ENCODE measurements around the gene ARHGEF4.

GRCh38 chr2:131045286-131046027, 208.7 kb downstream of the ARHGEF4 start:
- TF ChIP-seq, protein P1, sequence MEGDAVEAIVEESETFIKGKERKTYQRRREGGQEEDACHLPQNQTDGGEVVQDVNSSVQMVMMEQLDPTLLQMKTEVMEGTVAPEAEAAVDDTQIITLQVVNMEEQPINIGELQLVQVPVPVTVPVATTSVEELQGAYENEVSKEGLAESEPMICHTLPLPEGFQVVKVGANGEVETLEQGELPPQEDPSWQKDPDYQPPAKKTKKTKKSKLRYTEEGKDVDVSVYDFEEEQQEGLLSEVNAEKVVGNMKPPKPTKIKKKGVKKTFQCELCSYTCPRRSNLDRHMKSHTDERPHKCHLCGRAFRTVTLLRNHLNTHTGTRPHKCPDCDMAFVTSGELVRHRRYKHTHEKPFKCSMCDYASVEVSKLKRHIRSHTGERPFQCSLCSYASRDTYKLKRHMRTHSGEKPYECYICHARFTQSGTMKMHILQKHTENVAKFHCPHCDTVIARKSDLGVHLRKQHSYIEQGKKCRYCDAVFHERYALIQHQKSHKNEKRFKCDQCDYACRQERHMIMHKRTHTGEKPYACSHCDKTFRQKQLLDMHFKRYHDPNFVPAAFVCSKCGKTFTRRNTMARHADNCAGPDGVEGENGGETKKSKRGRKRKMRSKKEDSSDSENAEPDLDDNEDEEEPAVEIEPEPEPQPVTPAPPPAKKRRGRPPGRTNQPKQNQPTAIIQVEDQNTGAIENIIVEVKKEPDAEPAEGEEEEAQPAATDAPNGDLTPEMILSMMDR (IDR thresholded peaks at IDR 0.05 in 2 of 3, conservative IDR thresholded peaks at IDR 0.05 in 1 of 3; ENCODE audit: borderline replicate concordance in 1 of 3, insufficient read depth in 1 of 3, low read depth in 2 of 3, low read length in 2 of 3): no peak
- no peak for TF ChIP-seq EZH2phosphoT487 (IDR thresholded peaks at IDR 0.05; ENCODE audit: borderline replicate concordance)
- TF ChIP-seq EZH2 (IDR thresholded peaks at IDR 0.05): no peak
- TF ChIP-seq POLR2AphosphoS5 (IDR thresholded peaks at IDR 0.05; ENCODE audit: low read depth, low read length): no peak; the same call in 1 of the 2 replicates
- TF ChIP-seq POLR2A (IDR thresholded peaks at IDR 0.05; ENCODE audit: borderline replicate concordance, extremely low read depth, insufficient read depth, insufficient read length): no peak
- TF ChIP-seq, protein P2, sequence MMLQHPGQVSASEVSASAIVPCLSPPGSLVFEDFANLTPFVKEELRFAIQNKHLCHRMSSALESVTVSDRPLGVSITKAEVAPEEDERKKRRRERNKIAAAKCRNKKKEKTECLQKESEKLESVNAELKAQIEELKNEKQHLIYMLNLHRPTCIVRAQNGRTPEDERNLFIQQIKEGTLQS (IDR thresholded peaks at IDR 0.05): no peak
- no peak for TF ChIP-seq SRF (IDR thresholded peaks at IDR 0.05; ENCODE audit: low read depth)
- TF ChIP-seq SP1 (IDR thresholded peaks at IDR 0.05; ENCODE audit: low read depth): no peak
- no peak for TF ChIP-seq RAD21 (IDR thresholded peaks at IDR 0.05; ENCODE audit: low read depth)
- no peak for TF ChIP-seq EGR1 (IDR thresholded peaks at IDR 0.05; ENCODE audit: low read depth)

Measured in HCT116 (cell line).